ENCODE results near the gene CAAP1.

- no peak for TF ChIP-seq POLR2AphosphoS5 (IDR thresholded peaks at IDR 0.05; ENCODE audit: low read depth, low read length)
- TF ChIP-seq SIN3A (IDR thresholded peaks at IDR 0.05; ENCODE audit: borderline replicate concordance, insufficient read depth, low read length): no peak
These were observed 47.5 kb upstream of the CAAP1 start for GRCh38 chr9:26939955-26940711.

Measured in PFSK-1 (cell line).